ENCODE results near the gene RAD54L2.
A peak's percentile ranks its signal among the peaks of the same experiment; 100 is the strongest.
"Not testable (repeated sequence)": the region's sequence is repeated elsewhere in the genome, so short reads cannot be mapped to it uniquely, and the experiment has no call there.

Gene RAD54L2, protein sequence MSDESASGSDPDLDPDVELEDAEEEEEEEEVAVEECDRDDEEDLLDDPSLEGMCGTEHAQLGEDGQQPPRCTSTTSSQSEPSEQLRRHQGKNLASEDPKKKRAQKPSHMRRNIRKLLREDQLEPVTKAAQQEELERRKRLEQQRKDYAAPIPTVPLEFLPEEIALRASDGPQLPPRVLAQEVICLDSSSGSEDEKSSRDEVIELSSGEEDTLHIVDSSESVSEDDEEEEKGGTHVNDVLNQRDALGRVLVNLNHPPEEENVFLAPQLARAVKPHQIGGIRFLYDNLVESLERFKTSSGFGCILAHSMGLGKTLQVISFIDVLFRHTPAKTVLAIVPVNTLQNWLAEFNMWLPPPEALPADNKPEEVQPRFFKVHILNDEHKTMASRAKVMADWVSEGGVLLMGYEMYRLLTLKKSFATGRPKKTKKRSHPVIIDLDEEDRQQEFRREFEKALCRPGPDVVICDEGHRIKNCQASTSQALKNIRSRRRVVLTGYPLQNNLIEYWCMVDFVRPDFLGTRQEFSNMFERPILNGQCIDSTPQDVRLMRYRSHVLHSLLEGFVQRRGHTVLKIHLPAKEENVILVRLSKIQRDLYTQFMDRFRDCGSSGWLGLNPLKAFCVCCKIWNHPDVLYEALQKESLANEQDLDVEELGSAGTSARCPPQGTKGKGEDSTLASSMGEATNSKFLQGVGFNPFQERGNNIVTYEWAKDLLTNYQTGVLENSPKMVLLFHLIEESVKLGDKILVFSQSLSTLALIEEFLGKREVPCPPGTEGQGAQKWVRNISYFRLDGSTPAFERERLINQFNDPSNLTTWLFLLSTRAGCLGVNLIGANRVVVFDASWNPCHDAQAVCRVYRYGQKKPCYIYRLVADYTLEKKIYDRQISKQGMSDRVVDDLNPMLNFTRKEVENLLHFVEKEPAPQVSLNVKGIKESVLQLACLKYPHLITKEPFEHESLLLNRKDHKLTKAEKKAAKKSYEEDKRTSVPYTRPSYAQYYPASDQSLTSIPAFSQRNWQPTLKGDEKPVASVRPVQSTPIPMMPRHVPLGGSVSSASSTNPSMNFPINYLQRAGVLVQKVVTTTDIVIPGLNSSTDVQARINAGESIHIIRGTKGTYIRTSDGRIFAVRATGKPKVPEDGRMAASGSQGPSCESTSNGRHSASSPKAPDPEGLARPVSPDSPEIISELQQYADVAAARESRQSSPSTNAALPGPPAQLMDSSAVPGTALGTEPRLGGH (N-terminal part only)
- total RNA-seq = 102 to 139 (median 128) reads per million in 4 experiments

DNA sequence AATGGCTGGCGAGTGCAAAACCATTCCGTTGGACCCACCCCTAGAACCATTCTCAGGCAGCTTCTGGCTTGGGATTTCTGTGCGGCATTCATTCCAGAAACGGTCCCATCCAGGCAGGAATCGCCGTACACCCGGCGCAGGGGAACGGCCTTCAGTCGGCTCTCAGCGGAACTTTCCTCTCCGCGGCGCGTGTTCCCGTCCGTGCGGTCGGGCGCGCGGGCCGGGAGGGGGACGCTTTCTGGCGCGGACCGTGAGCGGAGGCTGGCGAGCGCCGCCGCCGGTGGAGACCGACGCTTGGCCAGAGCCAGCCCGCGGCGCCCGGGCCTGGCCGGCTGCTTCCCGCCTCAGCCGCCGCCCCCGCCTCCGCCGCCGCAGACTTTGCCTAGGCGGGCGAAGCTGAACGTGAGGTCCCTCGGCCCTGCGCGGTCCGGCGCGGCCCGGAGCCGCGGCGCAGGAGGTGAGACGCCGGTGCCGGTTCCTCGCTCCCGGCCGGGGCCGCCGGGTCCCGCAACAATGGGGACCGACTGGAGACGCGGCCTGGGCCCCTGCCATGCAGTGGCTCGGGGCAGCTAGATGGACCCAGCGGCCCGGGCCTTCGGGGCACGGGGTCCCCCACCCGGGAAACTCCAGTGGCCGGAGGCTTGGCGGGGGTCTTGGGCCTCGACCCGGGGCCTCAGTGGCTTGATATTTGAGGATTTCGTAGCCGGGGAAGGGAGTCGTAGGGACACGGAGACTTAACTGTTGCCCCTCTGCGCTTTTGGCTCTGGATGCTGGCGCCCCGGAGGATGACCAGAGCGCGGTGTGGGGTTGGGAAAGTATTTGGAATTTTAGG lies at the start of gene RAD54L2:
Gene RAD54L2, plus strand, starts transcription at position 261 of the 832 bp plus-strand sequence. CDS start 51,702 bp downstream, outside the sequence.
- DNase-seq = peak; percentile 44

DNA sequence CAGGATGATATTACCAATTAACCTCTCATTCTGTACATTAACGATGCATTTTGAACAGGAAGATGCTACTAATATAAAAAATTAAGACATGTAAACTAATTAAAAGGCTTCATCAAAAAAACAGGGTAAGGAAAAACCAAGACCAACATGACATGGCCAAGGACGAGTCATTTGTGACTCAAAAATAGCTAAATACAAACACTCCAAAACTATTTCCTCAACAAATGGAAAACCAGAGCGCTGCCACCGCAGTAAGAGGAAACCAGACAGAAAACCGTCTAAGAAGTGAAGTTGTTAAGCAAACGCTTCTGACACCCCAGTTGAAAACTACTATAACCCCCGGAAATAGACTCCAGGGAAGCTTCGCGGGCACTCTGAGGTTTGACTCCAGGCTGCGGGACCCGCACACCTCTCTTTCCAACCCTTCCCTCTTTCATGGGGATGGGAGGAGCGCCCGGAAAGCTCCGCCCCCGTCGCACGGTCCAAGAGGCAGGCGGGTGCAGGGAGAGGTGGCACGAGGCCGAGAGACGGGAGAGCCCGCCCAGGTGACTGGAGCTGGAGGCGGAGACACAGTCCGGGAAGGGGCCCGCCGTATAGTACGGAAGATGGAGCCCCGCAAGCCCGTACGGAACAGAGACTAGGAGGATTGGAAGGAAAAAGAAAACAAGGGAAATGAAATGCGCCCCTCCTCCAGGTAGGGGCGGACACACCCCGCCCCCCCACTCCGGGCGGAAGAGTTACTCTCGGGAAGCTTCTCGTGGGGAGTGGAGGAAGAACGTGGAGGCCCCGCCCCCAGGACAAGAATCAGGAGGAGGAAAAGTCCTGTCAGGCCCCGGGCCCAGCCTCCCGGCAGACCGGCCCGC lies 39.4 kb upstream of the RAD54L2 start:
- DNase-seq = peak; percentile 78

DNA sequence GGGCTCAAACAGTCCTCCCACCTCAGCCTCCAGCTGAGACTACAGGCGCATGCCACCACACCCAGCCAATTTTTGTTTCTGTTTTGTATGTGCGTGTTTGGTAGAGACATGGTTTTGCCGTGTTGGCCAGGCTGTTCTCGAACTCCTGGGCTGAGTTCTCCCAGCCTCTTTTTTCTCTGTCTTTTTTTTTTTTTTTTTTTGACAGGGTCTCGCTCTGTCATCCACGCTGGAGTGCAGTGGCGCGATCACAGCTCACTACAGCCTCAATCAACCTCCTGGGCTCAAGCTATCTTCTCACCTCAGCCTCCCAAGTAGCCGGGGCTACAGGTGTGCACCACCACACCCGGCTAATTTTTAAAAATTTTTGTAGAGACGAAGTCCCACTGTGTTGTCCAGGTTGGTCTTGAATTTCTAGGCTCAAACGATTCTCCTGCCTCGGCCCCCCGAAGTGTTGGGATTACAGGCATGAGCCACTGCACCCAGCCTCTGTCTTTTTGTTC lies 37.8 kb upstream of the RAD54L2 start:
- DNase-seq = peak; percentile 10

DNA sequence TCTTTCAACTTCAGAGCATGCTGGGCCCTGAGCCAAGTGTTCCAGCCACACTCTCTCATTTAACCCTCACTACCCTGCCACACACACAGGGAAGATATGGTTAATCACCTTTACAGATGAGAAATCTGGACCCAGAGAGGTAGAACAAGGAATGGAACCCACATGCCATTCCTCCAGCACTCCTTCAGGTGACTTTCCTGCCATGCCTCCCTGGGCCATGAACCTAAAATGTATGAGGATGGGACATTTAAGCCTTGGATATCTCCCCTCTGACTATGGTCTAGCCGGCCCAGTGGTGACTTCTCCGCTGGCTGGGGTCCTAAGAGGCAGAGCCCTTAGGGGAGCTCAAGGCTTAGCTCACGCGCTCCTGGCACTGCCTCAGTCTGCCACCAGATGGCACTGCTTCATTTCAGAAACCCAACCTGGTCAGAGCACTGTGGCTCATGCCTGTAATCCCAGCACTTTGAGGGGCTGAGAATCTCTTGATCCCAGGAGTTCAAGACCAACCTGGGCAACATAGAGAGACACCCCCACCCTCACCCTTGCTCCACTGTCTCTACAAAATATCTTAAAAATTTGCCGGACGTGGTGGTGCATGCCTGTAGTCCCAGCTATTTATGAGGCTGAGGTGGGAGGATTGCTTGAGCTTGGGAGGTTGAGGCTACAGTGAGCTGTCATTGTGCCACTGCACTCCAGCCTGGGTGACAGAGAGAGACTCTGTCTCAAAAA lies 36.5 kb upstream of the RAD54L2 start:
- peak; percentile 71 for DNase-seq

DNA sequence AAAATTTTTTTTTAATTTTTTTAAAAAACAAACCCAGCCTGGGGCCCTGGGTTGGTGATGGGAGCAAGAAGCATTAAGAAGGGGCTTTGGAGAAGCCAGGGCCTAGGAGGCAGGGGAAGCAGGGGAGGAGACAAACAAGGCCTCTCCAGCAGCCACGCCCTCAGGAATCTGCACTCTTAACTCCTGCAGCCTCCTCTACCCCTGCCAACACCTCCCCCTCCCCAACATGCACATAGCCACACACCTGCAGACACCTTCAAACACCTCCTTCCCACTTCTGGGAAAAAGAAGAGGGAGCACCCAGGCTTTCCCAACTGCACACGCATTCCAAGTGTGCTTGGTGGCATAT lies 36.0 kb upstream of the RAD54L2 start:
- no peak for DNase-seq

DNA sequence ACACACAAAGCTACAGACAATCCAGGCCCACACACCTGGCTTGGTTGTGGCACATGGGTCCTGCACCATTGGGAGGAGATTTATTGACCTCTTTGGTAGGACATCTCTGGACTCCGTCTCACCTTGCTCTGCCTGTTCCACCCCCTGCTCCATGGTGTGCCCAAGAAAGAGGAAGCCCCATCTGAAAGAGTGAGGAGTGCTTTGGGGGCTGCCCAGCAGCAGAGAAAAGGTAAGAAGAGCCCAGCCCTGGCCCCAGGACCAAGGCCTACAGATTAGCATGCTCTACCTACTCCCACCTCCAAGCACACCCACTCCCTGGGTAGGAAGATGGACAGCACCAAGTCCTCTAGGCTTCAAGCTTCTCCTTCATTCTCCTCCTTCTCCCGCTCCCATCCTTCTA lies 35.5 kb upstream of the RAD54L2 start:
- DNase-seq = no peak

DNA sequence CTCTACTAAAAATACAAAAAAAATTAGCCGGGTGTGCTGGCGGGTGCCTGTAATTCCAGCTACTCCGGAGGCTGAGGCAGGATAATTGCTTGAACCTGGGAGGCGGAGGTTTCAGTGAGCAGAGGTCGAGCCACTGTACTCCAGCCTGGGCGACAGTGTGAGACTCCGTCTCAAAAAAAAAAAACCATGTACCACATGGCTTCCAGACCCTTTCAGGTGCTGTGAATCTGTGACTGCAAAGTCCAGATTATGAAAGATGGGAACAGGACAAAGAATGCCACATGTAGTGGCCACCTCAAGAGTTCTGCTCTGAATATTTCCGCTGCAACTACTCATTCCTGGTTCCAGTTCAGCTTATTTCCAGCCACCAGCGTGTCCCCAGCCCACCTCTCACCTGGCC lies 30.3 kb upstream of the RAD54L2 start:
- no peak for DNase-seq

DNA sequence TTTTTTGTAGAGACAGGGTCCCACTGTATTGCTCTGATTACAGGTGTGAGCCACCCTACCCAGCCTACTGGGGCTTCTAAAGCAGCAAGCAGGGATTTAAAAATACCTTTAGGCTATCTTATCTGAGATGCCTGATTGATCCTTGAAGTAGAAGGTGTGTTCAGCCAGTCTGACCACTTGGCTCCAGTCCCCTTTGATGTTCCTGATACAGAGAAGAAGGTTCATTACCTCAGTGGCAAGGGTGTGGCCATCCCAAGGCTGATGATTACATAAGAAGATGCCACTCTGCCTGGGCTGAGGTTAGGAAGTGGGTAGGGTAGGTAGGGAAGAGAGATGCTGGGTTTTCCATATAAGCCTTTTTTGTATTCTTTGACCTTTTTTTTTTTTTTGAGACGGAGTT lies 27.5 kb upstream of the RAD54L2 start:
- no peak for DNase-seq

DNA sequence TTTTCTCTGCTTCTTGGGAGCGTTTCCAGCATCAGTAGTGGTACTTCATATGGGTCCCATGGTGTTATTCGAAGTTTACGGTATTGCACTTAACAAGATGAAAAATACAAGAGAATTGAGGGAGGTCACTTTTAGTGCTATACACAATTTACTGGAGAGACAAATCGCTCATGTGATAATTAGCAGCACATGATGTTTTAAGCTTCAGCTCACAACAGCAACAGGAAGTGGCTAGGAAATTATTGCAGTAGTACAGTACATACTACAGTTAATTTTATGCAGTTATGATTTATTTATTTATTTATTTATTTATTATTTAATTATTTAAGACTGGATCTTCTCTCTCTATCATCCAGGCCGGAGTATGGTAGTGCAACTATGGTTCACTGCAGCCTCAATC lies 24.3 kb upstream of the RAD54L2 start:
- no peak for DNase-seq

DNA sequence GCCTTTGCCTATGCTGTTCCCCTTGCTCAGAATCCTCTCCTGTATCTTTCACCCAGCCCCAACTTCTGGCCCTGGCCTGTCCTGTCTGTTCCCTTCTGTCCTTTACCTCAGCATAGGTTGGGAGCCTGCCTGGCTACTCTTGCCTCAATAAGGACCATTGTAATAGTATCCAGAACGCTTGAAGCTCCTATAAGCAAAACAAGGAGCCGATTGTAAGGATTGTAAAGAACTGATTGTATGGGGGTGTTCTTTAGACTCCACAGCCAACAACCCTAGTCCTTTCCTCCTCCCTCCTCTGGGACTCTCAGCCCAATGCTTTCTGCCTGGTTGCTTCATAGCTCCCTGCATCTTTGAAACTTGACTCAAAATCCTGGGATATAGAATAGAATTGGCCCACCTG lies 18.7 kb upstream of the RAD54L2 start:
- DNase-seq = no peak

DNA sequence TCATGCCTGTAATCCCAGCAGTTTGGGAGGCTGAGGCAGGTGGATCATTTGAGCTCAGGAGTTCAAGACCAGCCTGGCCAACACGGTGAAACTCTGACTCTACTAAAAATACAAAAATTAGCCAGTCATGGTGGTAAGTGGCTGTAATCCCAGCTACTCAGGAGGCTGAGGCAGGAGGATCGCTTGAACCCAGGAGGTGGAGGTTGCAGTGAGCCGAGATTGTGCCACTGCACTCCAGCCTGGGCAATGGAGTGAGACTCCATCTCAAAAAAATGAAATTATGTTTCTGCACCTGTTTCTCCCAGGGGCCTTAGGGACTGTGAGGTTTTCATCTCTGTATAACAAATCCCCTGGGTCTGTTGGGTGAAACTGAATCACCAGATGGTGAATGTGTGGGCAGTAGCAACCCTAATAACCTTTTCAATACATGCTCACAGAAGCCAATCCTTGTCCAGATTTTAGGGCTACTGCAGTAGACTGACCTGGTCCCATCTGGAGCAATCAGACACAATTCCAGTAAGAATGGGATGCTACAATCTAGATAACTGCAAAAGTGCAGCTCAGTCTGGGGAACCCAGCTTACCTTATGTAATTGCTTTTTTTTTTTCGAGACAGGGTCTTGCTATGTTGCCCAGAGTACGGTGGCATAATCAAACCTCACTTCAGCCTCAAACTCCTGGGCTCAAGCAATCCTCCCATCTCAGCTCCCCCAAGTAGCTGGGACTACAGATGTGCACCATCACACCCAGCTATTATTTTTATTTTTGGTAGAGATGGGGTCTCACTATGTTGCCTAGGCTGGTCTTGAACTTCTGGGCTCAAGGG lies 17.4 kb upstream of the RAD54L2 start:
- DNase-seq = not testable (repeated sequence)

DNA sequence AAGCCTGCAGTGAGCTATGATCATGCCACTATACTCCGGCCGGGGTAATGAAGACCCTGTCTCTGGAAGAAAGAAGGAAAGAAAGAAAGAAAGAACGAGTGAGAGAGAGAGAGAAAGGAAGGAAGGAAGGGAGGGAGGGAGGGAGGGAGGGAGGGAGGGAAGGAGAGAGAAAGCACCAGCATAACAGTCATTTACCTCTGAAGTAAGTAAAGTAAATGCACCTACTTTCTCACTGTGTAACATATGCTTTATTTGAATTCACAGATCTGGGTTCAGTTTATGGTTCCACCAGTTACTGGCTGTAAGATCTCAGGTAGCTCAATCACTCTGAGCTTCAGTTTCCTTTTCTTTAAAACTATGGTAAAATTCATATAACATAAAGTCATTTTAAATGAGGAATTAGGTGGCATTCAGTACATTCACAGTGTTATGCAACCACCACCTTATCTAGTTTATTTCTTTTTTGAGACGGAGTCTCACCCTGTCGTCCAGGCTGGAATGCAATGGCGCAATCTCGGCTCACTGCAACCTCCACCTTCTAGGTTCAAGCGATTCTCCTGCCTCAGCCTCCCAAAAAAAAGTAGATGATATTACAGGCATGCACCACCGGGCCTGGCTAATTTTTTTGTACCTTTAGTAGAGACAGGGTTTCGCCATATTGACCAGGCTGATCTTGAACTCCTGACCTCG lies 16.1 kb upstream of the RAD54L2 start:
- no peak for DNase-seq

DNA sequence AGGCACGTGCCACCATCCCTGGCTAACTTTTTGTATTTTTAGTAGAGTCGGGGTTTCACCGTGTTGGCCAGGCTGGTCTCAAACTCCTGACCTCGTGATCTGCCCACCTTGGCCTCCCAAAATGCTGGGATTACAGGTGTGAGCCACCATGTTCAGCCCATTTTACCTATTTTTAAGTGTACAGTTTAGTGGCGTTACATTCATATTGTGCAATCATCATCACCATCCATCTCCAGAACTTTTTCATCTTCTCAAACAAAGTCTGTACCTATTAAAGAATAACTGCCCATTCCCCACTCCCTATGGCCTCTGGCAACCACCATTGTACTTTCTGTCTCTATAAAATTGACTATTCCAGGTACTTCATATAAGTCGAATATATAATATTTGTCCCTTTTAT lies 13.6 kb upstream of the RAD54L2 start:
- DNase-seq = not testable (repeated sequence)

DNA sequence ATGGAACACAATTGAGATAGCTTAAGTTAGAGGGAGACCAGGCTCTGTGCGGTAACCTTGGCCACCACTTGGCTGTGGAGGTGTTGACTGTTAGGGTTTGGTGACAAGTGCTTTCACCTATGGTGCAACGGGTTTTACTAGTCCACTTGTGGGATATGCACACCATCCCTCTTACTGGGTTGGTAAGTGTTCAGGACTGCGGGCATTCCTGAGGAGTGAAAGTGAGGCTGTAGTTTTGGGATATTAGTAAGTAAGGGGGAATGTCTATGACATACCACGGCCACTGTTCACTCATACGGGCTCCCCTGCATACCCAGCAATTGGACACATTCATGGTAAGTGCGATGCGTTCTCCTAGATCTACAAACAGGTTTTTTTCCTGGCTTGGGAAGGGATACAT lies 8.0 kb upstream of the RAD54L2 start:
- DNase-seq = no peak

DNA sequence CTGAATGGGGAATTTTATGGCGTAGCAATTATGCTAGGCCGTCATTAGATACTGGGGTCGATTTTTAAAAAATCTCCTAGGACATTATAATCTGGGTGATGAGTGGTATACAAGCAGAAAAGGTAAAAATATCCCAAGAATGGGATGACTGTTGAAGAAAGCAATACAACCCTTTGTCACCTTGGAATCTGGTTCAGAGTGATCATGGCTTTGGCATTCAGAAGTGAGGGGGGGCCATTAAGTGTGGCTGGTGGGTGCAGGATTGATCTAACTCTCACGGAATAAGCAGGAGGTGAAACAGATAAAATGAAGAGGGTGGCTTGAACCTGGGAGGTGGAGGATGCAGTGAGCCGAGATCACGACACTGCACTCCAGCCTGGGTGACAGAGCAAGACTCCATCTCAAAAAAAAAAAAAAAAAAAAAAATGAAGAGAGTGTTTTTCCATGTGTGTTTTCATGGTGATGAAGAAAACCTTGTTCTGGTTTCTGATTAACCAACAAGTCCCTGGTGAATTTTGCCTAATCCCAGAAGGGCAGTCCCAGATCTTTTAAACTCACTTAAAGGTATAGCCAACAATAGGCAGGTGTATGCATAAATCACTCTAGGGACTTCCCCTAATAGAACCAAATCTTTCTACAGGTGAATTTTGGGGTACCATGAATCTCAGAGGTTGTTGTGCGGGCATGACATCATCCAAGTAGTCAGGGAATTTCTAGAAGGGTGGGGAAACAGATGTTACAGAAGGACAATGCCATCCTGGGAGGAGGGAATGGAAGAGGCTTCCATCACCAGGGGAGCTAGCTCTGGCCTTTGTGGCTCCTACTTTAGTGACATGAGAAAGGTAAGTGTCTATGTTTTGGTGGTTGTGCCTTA lies 3.1 kb upstream of the RAD54L2 start:
- DNase-seq = no peak

DNA sequence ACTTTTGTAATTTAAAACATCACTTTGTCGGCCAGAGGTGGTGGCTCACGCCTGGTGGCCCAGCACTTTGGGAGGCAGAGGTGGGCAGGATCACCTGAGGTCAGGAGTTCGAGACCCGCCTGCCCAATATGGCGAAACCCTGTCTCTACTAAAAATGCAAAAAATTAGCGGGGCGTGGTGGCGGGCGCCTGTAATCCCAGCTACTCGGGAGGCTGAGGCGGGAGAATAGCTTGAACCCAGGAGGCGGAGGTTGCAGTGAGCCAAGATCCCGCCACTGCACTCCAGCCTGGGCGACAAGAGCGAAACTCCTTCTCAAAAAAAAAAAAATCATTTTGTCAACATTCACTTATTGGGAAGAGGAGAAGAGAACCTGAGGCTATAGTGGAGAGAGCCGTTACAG lies 888 bp upstream of the RAD54L2 start:
- not testable (repeated sequence) for DNase-seq

DNA sequence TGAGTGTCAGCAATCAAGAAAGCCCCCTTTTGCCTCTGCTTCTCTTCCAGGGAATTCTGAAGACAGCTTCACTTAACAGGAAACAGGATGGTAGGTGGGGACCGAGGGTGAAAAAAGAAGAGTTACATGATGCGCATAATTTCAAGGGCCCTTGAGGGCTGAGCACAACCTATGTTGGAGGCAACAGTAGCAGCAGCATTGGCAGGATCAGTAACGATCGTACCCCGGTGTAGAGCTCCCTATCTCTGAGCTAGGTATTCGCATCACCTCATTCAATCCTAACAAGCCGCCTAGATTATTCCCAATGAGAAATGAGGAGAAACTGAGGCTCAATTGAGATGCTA lies 432 bp upstream of the RAD54L2 start:
- DNase-seq = no peak

Data from effector CD8-positive, alpha-beta T cell (primary cell).